ENCODE data around the gene PSMB11.
A peak's percentile ranks its signal among the peaks of the same experiment; 100 is the strongest.
"Not testable (repeated sequence)": the region's sequence is repeated elsewhere in the genome, so short reads cannot be mapped to it uniquely, and the experiment has no call there.

Gene PSMB11

DNA sequence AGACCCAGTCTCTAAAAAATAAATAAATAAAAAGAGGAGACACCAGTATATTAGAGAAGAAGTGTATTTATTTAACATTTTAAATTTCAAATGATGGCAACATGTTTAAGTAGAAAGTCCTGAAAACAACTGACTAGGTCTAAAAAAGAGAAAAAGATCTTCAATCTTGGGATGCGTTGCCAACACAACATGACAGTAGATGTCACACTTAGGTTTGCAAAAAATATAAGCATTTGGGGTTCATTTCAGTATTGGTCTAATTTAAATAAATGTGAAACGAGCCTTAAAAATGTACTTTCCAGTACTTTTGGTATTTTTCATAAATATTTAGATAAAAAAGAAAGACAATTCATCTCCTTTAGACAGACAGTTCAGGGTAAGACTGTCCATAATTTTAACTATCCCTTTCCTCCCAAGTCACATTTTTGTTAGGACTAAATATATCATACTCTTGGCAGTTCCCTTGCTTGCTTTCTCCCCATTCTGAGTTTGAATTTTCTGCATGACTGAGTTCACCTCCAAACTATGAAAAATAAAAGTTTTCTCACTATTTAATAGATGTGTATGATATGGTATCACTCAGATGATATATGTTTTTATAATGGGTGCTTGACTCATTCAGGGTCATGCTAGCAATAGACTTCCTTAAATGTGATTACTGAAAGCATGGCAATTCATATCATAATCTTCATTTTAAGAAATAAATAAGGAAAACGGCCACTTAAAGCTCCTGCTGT is 36.4 kb upstream of the PSMB11 start:
- Histone ChIP-seq H3K9me3 (replicated peaks; ENCODE audit: low read length) (no peaks in the 10 kb centered on the region), H3K9ac (ENCODE audit: low read depth, low read length) (peak overlapping the region; percentile 89), H3K27me3 (ENCODE audit: control insufficient read depth, insufficient read depth, low read length) (no peaks in the 10 kb centered on the region), H3K4me1 (ENCODE audit: control insufficient read depth, insufficient read depth, low read length) (peaks cover 38% of the 10 kb centered on the region), H3K4me3 (ENCODE audit: low read length) (peak overlapping the region; percentile 79), H3K36me3 (ENCODE audit: insufficient read depth, low read length) (no peaks in the 10 kb centered on the region), H3K4me2 (ENCODE audit: low read length) (peak overlapping the region; percentile 93)

GRCh38 chr14:23006188-23006534 is 35.9 kb upstream of the PSMB11 start:
- Histone ChIP-seq H3K4me3 (ENCODE audit: low read length) (peak overlapping the region; percentile 79), H3K4me1 (ENCODE audit: control insufficient read depth, insufficient read depth, low read length) (peaks cover 38% of the 10 kb centered on the region), H3K27me3 (ENCODE audit: control insufficient read depth, insufficient read depth, low read length) (no peaks in the 10 kb centered on the region), H3K36me3 (ENCODE audit: insufficient read depth, low read length) (no peaks in the 10 kb centered on the region), H3K9ac (ENCODE audit: low read depth, low read length) (peak overlapping the region; percentile 89), H3K9me3 (replicated peaks; ENCODE audit: low read length) (no peaks in the 10 kb centered on the region), H3K4me2 (ENCODE audit: low read length) (peak overlapping the region; percentile 93)

DNA sequence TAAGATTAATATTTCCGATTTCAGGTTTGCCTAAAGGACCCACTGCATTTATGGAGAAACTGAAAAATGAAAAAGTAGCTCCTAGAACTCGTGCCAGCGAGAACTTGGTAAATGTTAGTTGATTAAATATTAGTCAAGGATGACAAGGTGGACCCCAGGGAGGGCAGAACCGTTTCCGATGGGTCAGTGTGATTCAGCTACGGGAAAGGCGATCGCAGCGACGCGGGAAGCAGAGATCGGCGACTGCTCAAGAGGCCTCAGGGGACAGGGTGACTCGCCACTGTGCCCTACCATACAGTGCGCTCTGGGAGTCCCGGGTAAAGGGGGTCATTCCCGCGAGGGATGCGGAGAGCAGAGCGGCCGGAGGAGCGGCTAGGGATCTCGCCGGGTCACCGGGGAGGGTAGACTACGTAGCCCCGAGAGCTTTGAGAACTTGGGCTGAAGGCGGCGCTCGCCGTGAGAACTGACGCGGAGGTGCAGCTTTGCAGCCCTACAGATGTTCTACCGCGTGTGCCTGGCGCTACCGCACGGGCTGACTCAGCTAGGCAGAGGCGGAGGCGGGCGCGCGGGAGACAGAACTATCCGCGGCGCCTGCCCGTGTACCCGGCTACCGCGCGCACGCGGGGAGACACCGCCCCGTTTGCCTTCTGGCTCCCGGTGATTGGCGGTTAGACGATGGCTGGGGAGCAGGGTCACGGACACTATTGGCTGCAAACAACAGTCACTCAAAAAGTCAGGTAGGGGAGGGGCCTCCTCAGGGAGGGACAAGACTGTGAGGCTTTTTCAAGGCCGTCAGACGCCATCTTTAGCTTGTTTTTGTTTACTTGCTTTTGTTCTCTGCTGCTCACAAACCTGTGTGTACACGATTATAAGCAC is 35.2 kb upstream of the PSMB11 start:
- H3K36me3 ChIP-seq (ENCODE audit: insufficient read depth, low read length), result no peaks in the 10 kb centered on the region
- peak overlapping the region; percentile 89 for H3K9ac ChIP-seq (ENCODE audit: low read depth, low read length)
- no peaks in the 10 kb centered on the region for H3K27me3 ChIP-seq (ENCODE audit: control insufficient read depth, insufficient read depth, low read length)
- no peaks in the 10 kb centered on the region for H3K9me3 ChIP-seq (replicated peaks; ENCODE audit: low read length)
- peak overlapping the region; percentile 79 for H3K4me3 ChIP-seq (ENCODE audit: low read length)
- H3K4me2 ChIP-seq (ENCODE audit: low read length), result peak overlapping the region; percentile 93
- peaks cover 38% of the 10 kb centered on the region for H3K4me1 ChIP-seq (ENCODE audit: control insufficient read depth, insufficient read depth, low read length)

DNA sequence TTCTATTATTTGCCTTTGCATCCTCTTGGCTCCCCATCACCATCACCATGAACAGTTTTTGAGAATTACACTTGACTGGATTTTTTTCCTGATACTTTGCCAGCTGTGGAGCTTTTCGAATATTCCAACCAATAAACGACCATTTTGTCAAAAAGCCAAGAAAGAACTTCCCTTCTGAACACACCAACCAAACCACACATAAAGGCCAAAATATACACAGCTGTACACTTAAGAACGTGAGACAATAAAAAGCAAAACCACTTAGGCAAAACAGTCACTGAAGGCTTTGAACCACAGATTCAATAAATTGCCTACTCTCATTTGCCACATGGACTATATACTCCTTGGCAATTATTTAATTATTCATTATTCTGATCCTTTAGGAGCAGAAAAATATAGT is 33.2 kb upstream of the PSMB11 start:
- Histone ChIP-seq H3K4me3 (ENCODE audit: low read length) (no peak overlapping the region), H3K9ac (ENCODE audit: low read depth, low read length) (no peak overlapping the region), H3K27me3 (ENCODE audit: control insufficient read depth, insufficient read depth, low read length) (no peaks in the 10 kb centered on the region), H3K4me1 (ENCODE audit: control insufficient read depth, insufficient read depth, low read length) (peaks cover 38% of the 10 kb centered on the region), H3K36me3 (ENCODE audit: insufficient read depth, low read length) (no peaks in the 10 kb centered on the region), H3K4me2 (ENCODE audit: low read length) (peak overlapping the region; percentile 85), H3K9me3 (replicated peaks; ENCODE audit: low read length) (no peaks in the 10 kb centered on the region)

GRCh38 chr14:23009483-23009938 is 32.5 kb upstream of the PSMB11 start:
- peak overlapping the region; percentile 85 for H3K4me2 ChIP-seq (ENCODE audit: low read length)
- H3K4me1 ChIP-seq (ENCODE audit: control insufficient read depth, insufficient read depth, low read length), result peaks cover 38% of the 10 kb centered on the region
- H3K4me3 ChIP-seq (ENCODE audit: low read length), result peak overlapping the region; percentile 76
- H3K36me3 ChIP-seq (ENCODE audit: insufficient read depth, low read length), result no peaks in the 10 kb centered on the region
- H3K9me3 ChIP-seq (replicated peaks; ENCODE audit: low read length), result no peaks in the 10 kb centered on the region
- peak overlapping the region; percentile 68 for H3K9ac ChIP-seq (ENCODE audit: low read depth, low read length)
- no peaks in the 10 kb centered on the region for H3K27me3 ChIP-seq (ENCODE audit: control insufficient read depth, insufficient read depth, low read length)

DNA sequence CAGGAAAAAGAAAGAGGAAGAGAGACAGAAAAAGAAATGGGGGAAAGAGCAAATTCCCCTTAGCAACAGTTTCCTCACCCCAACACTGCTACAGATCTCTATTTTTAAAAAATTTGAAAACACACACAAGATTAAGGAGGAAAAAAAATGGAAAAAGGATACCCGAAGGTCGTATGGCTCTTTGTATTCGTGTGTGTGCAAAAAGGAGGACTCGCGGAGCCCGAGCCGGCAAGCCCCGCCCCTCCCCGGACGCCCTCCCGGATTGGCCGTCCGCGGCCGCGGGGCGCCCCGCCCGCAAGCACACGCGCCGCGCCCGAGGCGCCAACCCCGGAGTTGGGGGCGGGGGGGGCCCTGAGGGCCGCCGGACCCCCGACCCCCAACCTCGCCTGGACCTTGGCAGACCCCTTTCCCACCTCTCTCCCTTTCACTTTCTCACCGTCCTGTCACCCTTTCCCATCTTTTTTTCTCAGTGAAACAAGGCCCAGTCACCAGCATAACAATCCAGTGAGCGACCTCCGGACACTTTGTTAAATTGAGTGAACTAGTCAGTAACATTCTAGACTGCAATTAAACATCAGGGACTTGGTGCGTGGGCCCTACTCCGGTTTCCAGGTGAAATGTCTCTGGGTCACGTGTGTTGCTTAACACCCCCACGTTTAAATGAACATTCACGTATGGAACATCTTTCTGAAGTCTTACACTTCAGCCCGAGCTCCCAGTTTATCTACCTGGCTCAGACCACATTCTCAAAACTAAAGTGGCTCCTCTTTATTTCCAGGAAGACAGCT is 31.9 kb upstream of the PSMB11 start, which contains the start of gene C14orf93:
C14orf93 (minus strand) TSS at position 205 of the 788 bp plus-strand sequence. CDS start 11,120 bp downstream, outside the sequence.
- Histone ChIP-seq H3K4me1 (ENCODE audit: control insufficient read depth, insufficient read depth, low read length) (peaks cover 36% of the 10 kb centered on the region), H3K9ac (ENCODE audit: low read depth, low read length) (peak within 1 kb of the TSS; percentile 68), H3K4me2 (ENCODE audit: low read length) (peak within 1 kb of the TSS; percentile 85), H3K4me3 (ENCODE audit: low read length) (peak within 1 kb of the TSS; percentile 76), H3K36me3 (ENCODE audit: insufficient read depth, low read length) (no peaks in the 10 kb centered on the region), H3K27me3 (ENCODE audit: control insufficient read depth, insufficient read depth, low read length) (no peaks in the 10 kb centered on the region), H3K9me3 (replicated peaks; ENCODE audit: low read length) (no peaks in the 10 kb centered on the region)

GRCh38 chr14:23013054-23013748 is 28.8 kb upstream of the PSMB11 start:
- Histone ChIP-seq H3K4me3 (ENCODE audit: low read length) (no peak overlapping the region), H3K9ac (ENCODE audit: low read depth, low read length) (no peak overlapping the region), H3K9me3 (replicated peaks; ENCODE audit: low read length) (no peaks in the 10 kb centered on the region), H3K4me1 (ENCODE audit: control insufficient read depth, insufficient read depth, low read length) (peaks cover 17% of the 10 kb centered on the region), H3K4me2 (ENCODE audit: low read length) (no peak overlapping the region), H3K27me3 (ENCODE audit: control insufficient read depth, insufficient read depth, low read length) (no peaks in the 10 kb centered on the region), H3K36me3 (ENCODE audit: insufficient read depth, low read length) (no peaks in the 10 kb centered on the region)

DNA sequence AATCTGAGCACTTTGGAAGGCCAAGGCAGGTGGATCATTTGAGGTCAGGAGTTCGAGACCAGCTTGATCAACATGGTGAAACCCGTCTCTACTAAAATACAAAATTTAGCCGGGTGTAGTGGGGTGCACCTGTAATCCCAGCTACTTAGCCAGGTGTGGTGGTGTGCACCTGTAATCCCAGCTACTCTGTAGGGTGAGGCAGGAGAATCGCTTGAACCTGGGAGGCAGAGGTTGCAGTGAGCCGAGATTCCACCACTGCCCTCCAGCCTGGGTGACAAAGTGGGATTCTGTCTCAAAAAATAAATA is 28.3 kb upstream of the PSMB11 start:
- H3K9me3 ChIP-seq (replicated peaks; ENCODE audit: low read length); H3K36me3 ChIP-seq (ENCODE audit: insufficient read depth, low read length); H3K4me3 ChIP-seq (ENCODE audit: low read length); H3K9ac ChIP-seq (ENCODE audit: low read depth, low read length); H3K4me2 ChIP-seq (ENCODE audit: low read length); H3K27me3 ChIP-seq (ENCODE audit: control insufficient read depth, insufficient read depth, low read length): not testable (repeated sequence)
- H3K4me1 ChIP-seq (ENCODE audit: control insufficient read depth, insufficient read depth, low read length), result peaks cover 14% of the 10 kb centered on the region

DNA sequence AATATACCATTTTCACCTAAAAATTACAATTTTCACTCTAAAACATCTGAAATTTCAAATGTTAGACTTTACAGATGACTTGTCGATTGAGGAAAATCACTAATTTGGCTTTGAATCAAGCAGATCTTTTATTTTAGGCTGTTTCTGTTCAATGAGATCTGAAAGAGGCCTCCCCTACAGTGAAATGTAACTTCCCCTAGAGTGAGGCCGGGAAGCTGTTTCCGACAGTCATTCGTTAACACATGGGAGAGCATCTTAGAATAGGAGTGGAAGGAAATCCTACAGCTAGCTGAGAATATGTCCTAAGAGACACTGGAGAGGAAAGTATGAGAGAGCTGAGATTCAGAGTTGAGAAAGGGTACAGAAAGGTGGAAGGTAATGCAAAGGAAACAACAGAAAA is 26.4 kb upstream of the PSMB11 start:
- Histone ChIP-seq H3K4me3 (ENCODE audit: low read length) (no peak overlapping the region), H3K27me3 (ENCODE audit: control insufficient read depth, insufficient read depth, low read length) (no peaks in the 10 kb centered on the region), H3K9me3 (replicated peaks; ENCODE audit: low read length) (no peaks in the 10 kb centered on the region), H3K36me3 (ENCODE audit: insufficient read depth, low read length) (no peaks in the 10 kb centered on the region), H3K4me2 (ENCODE audit: low read length) (no peak overlapping the region), H3K4me1 (ENCODE audit: control insufficient read depth, insufficient read depth, low read length) (no peaks in the 10 kb centered on the region), H3K9ac (ENCODE audit: low read depth, low read length) (no peak overlapping the region)

GRCh38 chr14:23017091-23017490 is 24.9 kb upstream of the PSMB11 start:
- Histone ChIP-seq H3K9ac (ENCODE audit: low read depth, low read length) (no peak overlapping the region), H3K4me3 (ENCODE audit: low read length) (no peak overlapping the region), H3K27me3 (ENCODE audit: control insufficient read depth, insufficient read depth, low read length) (no peaks in the 10 kb centered on the region), H3K36me3 (ENCODE audit: insufficient read depth, low read length) (no peaks in the 10 kb centered on the region), H3K4me1 (ENCODE audit: control insufficient read depth, insufficient read depth, low read length) (no peaks in the 10 kb centered on the region), H3K4me2 (ENCODE audit: low read length) (no peak overlapping the region), H3K9me3 (replicated peaks; ENCODE audit: low read length) (no peaks in the 10 kb centered on the region)

DNA sequence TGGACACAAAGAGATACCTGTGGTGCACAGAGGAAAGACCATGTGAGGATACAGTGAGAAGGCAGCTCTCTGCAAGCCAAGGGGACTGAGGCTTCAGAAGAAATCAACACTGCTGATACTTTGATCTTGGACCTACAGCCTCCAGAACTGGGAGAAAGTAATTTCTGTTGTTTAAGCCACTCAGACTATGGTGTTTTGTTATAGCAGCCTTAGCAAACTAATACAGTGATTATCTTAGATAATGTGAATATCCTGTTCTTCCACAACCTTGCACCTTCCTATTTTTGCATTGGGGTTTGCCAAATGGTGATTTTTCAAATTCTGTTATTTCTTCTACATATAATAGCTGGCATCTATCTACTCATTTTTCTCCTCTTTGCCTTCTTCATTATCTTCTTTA is 23.9 kb upstream of the PSMB11 start:
- H3K36me3 ChIP-seq (ENCODE audit: insufficient read depth, low read length), result no peaks in the 10 kb centered on the region
- no peaks in the 10 kb centered on the region for H3K9me3 ChIP-seq (replicated peaks; ENCODE audit: low read length)
- H3K27me3 ChIP-seq (ENCODE audit: control insufficient read depth, insufficient read depth, low read length), result no peaks in the 10 kb centered on the region
- H3K4me2 ChIP-seq (ENCODE audit: low read length), result no peak overlapping the region
- no peak overlapping the region for H3K4me3 ChIP-seq (ENCODE audit: low read length)
- no peaks in the 10 kb centered on the region for H3K4me1 ChIP-seq (ENCODE audit: control insufficient read depth, insufficient read depth, low read length)
- no peak overlapping the region for H3K9ac ChIP-seq (ENCODE audit: low read depth, low read length)

All from skeletal muscle satellite cell (primary cell).